AG04450 (cell line): ENCODE measurements around the gene PSENEN. TPM values are rescaled to one million over a fixed set of nuclear protein-coding genes. Genes with fewer than 3 reads are reported as not detected.

Experiments used
- CTCF ChIA-PET: fragments of 300-600, 350-600 bp; formaldehyde crosslinking; extraction: SDS; loops from one replicate; lab custom pipeline; 2022; ENCODE audit warnings: antibody characterized with exemption, inconsistent platforms; lab: Charles Lee
- POLR2A ChIA-PET: fragments of 350-600 bp; formaldehyde crosslinking; extraction: SDS; loops from one replicate; lab custom pipeline; 2021; ENCODE audit warnings: antibody characterized with exemption, inconsistent platforms; lab: Yijun Ruan, JAX
- DNase-seq: peaks from one replicate; pipeline ENCODE4 v3.0.0-alpha.2; 2011; ENCODE audit warnings: low read depth, low spot score
- H3K27ac ChIP-seq: one replicate; pipeline ENCODE4 v1.5.1; 2012; ENCODE audit warnings: low read depth, low read length, control low read depth
- H3K27me3 ChIP-seq: one replicate; pipeline ENCODE4 v1.6.0; 2012; ENCODE audit warnings: low read length; ENCODE audit not compliant: control insufficient read depth, insufficient read depth
- H3K4me3 ChIP-seq: 2 replicates; pipeline ENCODE4 v1.5.1; 2011; ENCODE audit warnings: mild to moderate bottlenecking, low read depth, low read length, control low read depth
- H3K9me3 ChIP-seq: 2 replicates; pipeline ENCODE4 v1.5.1; 2012; ENCODE audit warnings: low read length; ENCODE audit not compliant: control insufficient read depth, insufficient read depth
- polyA plus RNA-seq: library from polyadenylated mRNA; depleted of rRNA; stranded (reverse); fragments of >200 nt; gene quantifications from 2 replicates; pipeline ENCODE4 v1.2.3, GENCODE V29; 2011
- TF ChIP-seq, protein P1 (sequence below): IDR thresholded peaks from 2 replicates; pipeline ENCODE4 v1.5.1; 2011; ENCODE audit warnings: low read depth, low read length, control low read depth, inconsistent platforms

Gene PSENEN
- polyA plus RNA-seq, 1 experiment: 41.0 TPM

DNA sequence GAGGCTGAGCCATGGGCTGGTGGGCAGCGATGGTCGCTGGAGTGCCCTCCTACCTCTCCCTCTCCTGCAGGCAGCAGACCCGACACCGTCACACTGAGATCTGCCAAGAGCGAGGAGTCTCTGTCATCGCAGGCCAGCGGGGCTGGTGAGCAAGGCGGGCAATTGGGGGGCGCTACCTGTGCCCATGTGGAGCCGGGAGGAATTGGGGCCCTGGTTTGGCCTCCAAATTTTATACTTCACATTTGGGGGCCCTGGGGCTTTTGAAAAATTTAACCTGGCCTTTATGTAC lies 39.8 kb downstream of the PSENEN start:
- no peak for DNase-seq
- POLR2A ChIA-PET: no interaction called here
- TF ChIP-seq, protein P1, sequence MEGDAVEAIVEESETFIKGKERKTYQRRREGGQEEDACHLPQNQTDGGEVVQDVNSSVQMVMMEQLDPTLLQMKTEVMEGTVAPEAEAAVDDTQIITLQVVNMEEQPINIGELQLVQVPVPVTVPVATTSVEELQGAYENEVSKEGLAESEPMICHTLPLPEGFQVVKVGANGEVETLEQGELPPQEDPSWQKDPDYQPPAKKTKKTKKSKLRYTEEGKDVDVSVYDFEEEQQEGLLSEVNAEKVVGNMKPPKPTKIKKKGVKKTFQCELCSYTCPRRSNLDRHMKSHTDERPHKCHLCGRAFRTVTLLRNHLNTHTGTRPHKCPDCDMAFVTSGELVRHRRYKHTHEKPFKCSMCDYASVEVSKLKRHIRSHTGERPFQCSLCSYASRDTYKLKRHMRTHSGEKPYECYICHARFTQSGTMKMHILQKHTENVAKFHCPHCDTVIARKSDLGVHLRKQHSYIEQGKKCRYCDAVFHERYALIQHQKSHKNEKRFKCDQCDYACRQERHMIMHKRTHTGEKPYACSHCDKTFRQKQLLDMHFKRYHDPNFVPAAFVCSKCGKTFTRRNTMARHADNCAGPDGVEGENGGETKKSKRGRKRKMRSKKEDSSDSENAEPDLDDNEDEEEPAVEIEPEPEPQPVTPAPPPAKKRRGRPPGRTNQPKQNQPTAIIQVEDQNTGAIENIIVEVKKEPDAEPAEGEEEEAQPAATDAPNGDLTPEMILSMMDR: no peak
- H3K9me3 ChIP-seq: no peaks in the 10 kb centered on the region
- CTCF ChIA-PET: no interaction called here
- no peaks in the 10 kb centered on the region for H3K27me3 ChIP-seq
- H3K4me3 ChIP-seq: no peak overlapping the region
- H3K27ac ChIP-seq: no peak overlapping the region

DNA sequence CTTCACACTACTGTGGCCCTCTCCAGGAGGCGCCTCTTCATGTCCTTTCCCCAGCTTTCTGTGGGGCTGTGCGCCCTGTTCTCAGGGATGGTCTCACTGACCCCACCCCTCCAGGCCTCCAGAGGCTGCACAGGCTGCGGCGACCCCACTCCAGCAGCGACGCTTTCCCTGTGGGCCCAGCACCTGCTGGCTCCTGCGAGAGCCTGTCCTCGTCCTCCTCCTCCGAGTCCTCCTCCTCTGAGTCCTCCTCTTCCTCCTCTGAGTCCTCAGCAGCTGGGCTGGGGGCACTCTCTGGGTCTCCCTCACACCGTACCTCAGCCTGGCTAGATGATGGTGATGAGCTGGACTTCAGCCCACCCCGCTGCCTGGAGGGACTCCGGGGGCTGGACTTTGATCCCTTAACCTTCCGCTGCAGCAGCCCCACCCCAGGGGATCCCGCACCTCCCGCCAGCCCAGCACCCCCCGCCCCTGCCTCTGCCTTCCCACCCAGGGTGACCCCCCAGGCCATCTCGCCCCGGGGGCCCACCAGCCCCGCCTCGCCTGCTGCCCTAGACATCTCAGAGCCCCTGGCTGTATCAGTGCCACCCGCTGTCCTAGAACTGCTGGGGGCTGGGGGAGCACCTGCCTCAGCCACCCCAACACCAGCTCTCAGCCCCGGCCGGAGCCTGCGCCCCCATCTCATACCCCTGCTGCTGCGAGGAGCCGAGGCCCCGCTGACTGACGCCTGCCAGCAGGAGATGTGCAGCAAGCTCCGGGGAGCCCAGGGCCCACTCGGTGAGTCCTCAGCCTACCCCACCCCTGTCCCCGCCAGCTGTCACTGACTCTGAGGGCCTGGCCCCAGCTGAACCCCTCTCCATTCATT lies 41.1 kb downstream of the PSENEN start:
- Histone ChIP-seq H3K4me3 (no peak overlapping the region), H3K27ac (no peak overlapping the region), H3K27me3 (no peaks in the 10 kb centered on the region), H3K9me3 (no peaks in the 10 kb centered on the region)
- ChIA-PET CTCF (no interaction called here), POLR2A (no interaction called here)
- DNase-seq: no peak
- TF ChIP-seq, protein P1: no peak

DNA sequence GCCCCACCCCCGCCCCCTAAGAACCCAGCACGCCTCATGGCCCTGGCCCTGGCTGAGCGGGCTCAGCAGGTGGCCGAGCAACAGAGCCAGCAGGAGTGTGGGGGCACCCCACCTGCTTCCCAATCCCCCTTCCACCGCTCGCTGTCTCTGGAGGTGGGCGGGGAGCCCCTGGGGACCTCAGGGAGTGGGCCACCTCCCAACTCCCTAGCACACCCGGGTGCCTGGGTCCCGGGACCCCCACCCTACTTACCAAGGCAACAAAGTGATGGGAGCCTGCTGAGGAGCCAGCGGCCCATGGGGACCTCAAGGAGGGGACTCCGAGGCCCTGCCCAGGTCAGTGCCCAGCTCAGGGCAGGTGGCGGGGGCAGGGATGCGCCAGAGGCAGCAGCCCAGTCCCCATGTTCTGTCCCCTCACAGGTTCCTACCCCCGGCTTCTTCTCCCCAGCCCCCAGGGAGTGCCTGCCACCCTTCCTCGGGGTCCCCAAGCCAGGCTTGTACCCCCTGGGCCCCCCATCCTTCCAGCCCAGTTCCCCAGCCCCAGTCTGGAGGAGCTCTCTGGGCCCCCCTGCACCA lies 41.9 kb downstream of the PSENEN start:
- ChIA-PET POLR2A (no interaction called here), CTCF (no interaction called here)
- no peak for DNase-seq
- no peak overlapping the region for H3K4me3 ChIP-seq
- no peaks in the 10 kb centered on the region for H3K9me3 ChIP-seq
- H3K27me3 ChIP-seq: no peaks in the 10 kb centered on the region
- H3K27ac ChIP-seq: no peak overlapping the region
- TF ChIP-seq, protein P1: no peak

DNA sequence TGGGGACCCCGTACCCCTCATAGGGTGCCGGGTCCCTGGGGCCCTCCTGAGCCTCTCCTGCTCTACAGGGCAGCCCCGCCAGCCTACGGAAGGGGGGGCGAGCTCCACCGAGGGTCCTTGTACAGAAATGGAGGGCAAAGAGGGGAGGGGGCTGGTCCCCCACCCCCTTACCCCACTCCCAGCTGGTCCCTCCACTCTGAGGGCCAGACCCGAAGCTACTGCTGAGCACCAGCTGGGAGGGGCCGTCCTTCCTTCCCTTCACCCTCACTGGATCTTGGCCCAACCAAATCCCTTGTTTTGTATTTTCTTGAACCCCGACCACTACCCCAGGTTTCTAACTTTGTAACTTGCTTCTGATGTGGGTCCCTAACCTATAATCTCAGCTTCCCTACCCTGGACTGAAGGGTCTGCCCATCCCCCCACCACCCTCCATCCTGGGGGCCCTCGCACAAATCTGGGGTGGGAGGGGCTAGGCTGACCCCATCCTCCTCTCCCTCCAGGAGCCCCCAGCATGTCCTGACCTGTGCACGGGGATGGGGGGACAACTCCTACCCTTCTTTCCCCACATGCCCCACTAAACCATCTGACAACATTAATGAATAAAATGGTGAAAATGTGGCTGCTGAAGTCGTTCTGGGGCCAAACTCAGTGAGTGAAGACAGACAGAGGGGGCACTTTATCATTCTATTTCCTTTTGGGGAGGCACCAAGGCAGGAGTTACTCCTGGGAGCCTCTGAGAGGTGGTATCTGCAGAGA lies 42.9 kb downstream of the PSENEN start:
- TF ChIP-seq, protein P1: no peak
- CTCF ChIA-PET: no interaction called here
- no peak for DNase-seq
- Histone ChIP-seq H3K27ac (no peak overlapping the region), H3K27me3 (no peaks in the 10 kb centered on the region), H3K9me3 (no peaks in the 10 kb centered on the region), H3K4me3 (no peak overlapping the region)
- POLR2A ChIA-PET: no interaction called here
